Measurements from ENCODE around the gene IL4I1. TPM values are rescaled to one million over a fixed set of nuclear protein-coding genes. Genes with fewer than 3 reads are reported as not detected.

The IL4I1 gene
- total and polyA plus RNA-seq, 7 donors, result 0.05 to 3.3 (median 0.39) TPM

GRCh38 chr19:49853852-49854377 lies 42.8 kb downstream of the IL4I1 start:
- Histone ChIP-seq H3K27me3 (ENCODE audit: insufficient read depth in 3 of 3, low read length in 2 of 3) (no peaks in the 10 kb centered on the region), H3K4me3 (peak overlapping the region; percentile 96), H3K4me1 (peaks cover 24% of the 10 kb centered on the region), H3K36me3 (ENCODE audit: insufficient read depth in 1 of 2, low read depth in 1 of 2) (peaks cover 3 to 48% of the 10 kb centered on the region in 2 donors), H3K9me3 (no peaks in the 10 kb centered on the region), H3K27ac (peak overlapping the region; percentile 100)
- ATAC-seq, result no peak
- no peak for TF ChIP-seq CTCF (IDR thresholded peaks at IDR 0.05)
- intact Hi-C loops (cut with DNase I), result loop anchor here in 1 of 2 donors (5.0 kb wide), 1 partner anchor 37 kb away; the partner anchor contains the start of gene MED25
- 73 to 86% (median 80%) methylated on average over 10 of the region's 10 CpGs for WGBS, 3 donors
- no peak for DNase-seq

GRCh38 chr19:49852631-49853126 lies 44.0 kb downstream of the IL4I1 start:
- TF ChIP-seq CTCF (IDR thresholded peaks at IDR 0.05), result no peak
- H3K36me3 ChIP-seq (ENCODE audit: insufficient read depth in 1 of 2, low read depth in 1 of 2), result peaks cover 3 to 36% of the 10 kb centered on the region in 2 donors
- ATAC-seq, result no peak
- DNase-seq, result no peak
- H3K4me1 ChIP-seq, result peaks cover 28% of the 10 kb centered on the region
- peak overlapping the region; percentile 100 for H3K27ac ChIP-seq
- WGBS, 3 donors, result 62 to 70% (median 66%) methylated on average over 14 of the region's 14 CpGs
- H3K4me3 ChIP-seq, result peak overlapping the region; percentile 96
- no peaks in the 10 kb centered on the region for H3K27me3 ChIP-seq (ENCODE audit: insufficient read depth in 3 of 3, low read length in 2 of 3)
- intact Hi-C loops (cut with DNase I), result loop anchor here in 1 of 2 donors (5.0 kb wide), 1 partner anchor 35 kb away; the partner anchor contains the start of gene MED25
- no peaks in the 10 kb centered on the region for H3K9me3 ChIP-seq

- Histone ChIP-seq H3K9me3 (no peaks in the 10 kb centered on the region), H3K4me3 (peak overlapping the region; percentile 96), H3K27ac (peak overlapping the region; percentile 100), H3K27me3 (ENCODE audit: insufficient read depth in 3 of 3, low read length in 2 of 3) (no peaks in the 10 kb centered on the region), H3K4me1 (peaks cover 28% of the 10 kb centered on the region), H3K36me3 (ENCODE audit: insufficient read depth in 1 of 2, low read depth in 1 of 2) (peaks cover 3 to 26% of the 10 kb centered on the region in 2 donors)
- ATAC-seq (peak in 1 of 4 donors; percentile 7), DNase-seq (no peak)
- TF ChIP-seq CTCF (IDR thresholded peaks at IDR 0.05), result no peak
- intact Hi-C loops (cut with DNase I), result loop anchor here in 1 of 2 donors (5.0 kb wide), 1 partner anchor 34 kb away; the partner anchor contains the start of gene MED25
- 1 to 4% (median 2%) methylated on average over 41 to 76 of the region's 78 CpGs for WGBS, 3 donors
Measured at GRCh38 chr19:49851456-49852259, 45.0 kb downstream of the IL4I1 start.

GRCh38 chr19:49850487-49851342 lies 46.0 kb downstream of the IL4I1 start, which contains the start of gene PTOV1:
TSS of gene PTOV1 (plus strand) at chr19:49851159.
- Histone ChIP-seq H3K36me3 (ENCODE audit: insufficient read depth in 1 of 2, low read depth in 1 of 2) (peaks cover 0 to 16% of the 10 kb centered on the region in 2 donors), H3K27ac (peak within 1 kb of the TSS; percentile 100), H3K4me1 (peaks cover 28% of the 10 kb centered on the region), H3K9me3 (no peaks in the 10 kb centered on the region), H3K27me3 (ENCODE audit: insufficient read depth in 3 of 3, low read length in 2 of 3) (no peaks in the 10 kb centered on the region), H3K4me3 (peak within 1 kb of the TSS; percentile 96)
- peak; percentile 91 to 97 for DNase-seq
- no peak for TF ChIP-seq CTCF (IDR thresholded peaks at IDR 0.05)
- intact Hi-C loops (cut with DNase I), result loop anchor here in 1 of 2 donors (5.0 kb wide), 1 partner anchor 33 kb away; the partner anchor contains the start of gene MED25
- peak; percentile 92 to 96 (median 94) for ATAC-seq
- 0 to 2% (median 1%) methylated on average over 55 to 98 of the region's 98 CpGs for WGBS, 3 donors
